GM12875 (cell line): Measurements from ENCODE around the gene SH2D2A.

Experiments
- H3K4me3 ChIP-seq: one replicate; pipeline ENCODE4 v1.5.1; 2011; ENCODE audit warnings: low read depth, low read length, control low read depth
- TF ChIP-seq, protein P1 (sequence below): IDR thresholded peaks from 2 replicates; pipeline ENCODE4 v1.5.1; 2011; ENCODE audit warnings: low read depth, mild to moderate bottlenecking, control low read depth, inconsistent platforms, low read length, moderate library complexity, borderline replicate concordance; ENCODE audit not compliant: insufficient read depth

Gene SH2D2A

DNA sequence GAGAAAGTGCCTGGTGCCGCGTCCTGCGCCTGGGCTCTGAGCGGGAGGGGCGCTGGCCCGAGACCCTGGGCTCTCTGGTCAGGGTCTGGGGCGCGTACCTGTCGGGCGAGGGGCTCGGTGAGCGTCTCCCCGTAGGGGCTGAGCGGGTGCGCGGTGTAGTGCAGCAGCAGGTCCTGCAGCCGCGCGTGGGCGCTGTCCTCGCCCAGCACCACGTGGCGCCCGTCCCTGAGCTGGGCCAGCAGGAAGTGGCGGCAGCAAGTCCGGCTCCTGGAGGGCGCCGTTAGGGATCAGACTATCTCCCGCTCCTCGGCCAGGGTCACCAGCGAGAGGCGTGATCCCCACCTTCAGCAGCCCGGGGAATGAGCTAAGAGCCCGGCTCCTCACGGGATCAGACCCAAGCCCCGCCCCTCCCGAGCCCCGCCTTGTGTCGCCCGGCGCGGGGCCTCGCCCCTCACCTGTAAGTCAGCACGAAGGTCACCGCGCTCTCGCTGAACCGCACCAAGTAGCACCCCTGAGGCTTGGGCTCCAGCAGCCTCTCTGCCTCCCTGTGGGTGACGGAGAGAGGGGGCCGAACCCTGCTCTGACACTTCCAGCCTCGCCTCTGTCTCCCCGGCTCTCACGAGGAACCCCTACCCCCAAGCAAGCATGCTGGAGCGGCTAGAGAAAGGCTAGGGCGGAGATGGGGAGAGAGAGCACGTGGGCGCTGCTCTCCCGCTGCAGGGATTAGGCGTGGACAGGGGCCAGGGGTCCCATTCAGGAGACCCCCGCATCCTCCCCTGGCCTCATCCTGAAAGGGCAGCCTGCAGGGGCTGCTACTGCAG lies 2.7 kb downstream of the SH2D2A start:
- TF ChIP-seq, protein P1, sequence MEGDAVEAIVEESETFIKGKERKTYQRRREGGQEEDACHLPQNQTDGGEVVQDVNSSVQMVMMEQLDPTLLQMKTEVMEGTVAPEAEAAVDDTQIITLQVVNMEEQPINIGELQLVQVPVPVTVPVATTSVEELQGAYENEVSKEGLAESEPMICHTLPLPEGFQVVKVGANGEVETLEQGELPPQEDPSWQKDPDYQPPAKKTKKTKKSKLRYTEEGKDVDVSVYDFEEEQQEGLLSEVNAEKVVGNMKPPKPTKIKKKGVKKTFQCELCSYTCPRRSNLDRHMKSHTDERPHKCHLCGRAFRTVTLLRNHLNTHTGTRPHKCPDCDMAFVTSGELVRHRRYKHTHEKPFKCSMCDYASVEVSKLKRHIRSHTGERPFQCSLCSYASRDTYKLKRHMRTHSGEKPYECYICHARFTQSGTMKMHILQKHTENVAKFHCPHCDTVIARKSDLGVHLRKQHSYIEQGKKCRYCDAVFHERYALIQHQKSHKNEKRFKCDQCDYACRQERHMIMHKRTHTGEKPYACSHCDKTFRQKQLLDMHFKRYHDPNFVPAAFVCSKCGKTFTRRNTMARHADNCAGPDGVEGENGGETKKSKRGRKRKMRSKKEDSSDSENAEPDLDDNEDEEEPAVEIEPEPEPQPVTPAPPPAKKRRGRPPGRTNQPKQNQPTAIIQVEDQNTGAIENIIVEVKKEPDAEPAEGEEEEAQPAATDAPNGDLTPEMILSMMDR: peak; percentile 77
- peak overlapping the region; percentile 43 for H3K4me3 ChIP-seq

DNA sequence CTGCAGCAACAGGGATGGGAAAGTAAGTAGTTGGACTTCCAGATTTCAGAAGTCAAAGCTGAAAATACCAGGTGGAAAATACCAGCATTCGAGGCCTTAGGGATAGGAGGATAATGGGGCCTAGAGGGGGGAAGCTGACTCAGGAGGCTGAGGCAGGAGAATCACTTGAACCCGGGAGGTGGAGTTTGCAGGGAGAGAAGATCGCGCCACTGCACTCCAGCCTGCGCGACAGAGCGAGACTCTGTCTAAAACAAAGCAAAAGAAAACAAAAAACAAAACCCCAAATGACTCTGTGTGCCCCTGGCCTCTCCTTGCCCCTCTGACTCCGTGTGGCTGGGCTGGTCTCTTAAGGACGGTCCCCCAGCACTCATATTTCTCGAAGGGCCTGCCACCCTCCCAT lies 3.4 kb downstream of the SH2D2A start:
- TF ChIP-seq, protein P1: no peak
- H3K4me3 ChIP-seq: no peak overlapping the region

DNA sequence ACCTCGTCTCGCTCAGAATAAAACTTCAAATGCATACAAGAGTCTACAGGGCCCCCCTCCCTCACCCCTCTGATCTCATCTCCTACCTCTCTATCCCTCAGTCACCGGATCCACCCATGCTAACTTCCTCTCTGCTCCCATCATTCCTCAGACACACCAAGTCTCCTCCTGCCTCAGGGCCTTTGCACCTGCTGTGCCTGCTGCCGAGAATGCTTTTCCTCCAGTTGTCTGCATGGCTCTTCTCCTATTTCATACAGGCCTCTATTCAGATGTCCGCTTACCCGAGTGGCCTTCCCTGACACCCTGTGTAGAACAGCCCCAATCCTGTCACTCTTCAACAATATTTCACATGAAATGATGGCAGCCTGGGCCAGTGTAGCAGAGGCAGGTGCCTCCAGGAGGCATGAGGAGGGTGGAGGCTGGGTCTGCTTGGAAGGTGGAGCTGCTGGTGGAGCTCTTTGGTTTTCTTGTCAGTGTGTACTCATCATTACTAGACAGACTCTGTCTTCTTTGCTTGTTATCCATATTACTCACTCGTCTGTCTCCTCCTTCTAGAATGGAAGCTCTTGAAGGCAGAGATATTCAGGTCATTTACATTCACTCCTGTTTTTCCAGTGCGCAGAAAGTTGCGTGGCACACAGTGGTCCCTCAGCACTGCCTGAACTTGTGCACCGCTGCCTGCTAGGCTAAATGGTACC lies 4.2 kb downstream of the SH2D2A start:
- TF ChIP-seq, protein P1: no peak
- H3K4me3 ChIP-seq: no peak overlapping the region

DNA sequence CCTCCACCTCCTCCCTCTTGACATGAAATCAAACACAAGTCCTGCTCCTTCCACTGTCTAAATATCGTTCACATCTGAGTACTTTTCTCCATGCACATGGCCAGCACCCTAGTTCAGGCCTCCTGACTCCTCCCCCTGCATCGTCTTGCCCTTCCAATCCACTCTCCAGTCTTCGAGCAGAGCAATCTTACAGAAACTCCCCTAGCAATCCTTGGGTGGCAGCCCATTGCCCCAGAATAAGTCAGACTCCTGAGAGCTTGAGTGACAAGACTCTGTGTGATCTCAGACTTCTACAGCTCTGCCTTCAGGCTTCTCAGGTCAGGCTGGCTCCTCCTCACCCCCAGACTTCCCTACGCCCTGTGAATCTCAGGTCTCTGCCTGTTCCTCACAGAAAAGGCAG lies 5.5 kb downstream of the SH2D2A start:
- TF ChIP-seq, protein P1: no peak

DNA sequence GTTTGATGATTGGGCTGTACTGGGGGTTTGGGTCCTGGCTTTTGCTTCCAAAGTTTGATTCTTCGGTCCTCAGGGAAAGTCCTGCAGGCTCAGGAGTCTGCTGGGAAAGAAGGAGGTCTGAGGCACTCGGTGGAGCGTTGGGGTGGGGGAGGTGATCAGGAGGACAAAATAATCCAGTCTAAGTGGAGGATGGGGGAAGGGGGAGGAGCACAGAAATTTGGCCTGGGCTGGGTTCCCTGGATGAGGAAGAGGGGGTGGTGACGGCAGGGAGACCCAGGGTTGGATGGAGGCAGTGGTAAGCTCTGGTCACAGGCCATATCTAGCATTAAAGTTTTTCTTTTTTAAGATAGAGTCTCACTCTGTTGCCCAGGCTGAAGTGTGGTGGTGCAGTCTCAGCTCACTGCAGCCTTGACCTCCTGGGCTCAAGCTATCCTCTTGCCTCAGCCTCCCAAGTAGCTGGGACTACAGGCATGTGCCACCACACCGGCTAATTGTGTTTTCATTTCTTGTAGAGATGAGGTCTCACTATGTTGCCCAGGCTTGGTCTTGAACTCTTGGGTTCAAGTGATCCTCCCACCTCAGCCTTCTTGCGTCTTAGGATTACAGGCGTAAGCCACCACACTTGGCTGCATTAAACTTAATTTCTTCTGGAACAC lies 6.8 kb downstream of the SH2D2A start:
- no peak overlapping the region for H3K4me3 ChIP-seq
- TF ChIP-seq, protein P1: no peak

More for the DNA sequence above, 5.5 kb downstream of the SH2D2A start:
- H3K4me3 ChIP-seq: no peak overlapping the region

DNA sequence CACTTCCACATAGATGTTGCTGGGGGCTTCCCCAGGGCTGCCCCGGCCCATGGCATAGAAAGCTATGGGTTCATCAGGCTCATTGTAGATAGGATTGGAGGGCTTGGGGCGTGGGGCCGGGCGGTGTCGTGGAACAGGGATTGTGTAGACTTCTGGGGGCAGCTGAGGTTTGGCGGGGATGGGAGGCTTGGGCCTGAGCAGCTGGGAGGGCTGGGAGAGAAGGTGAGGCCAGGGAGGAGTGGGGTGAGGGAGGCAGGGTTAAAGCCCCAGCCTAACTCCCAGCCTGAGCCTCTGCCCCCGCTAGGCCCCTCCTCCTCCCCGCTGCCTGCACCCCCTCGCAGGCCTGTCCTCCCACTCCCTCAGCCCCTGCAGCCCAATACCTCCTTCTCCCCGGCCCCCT lies 7.4 kb downstream of the SH2D2A start:
- no peak overlapping the region for H3K4me3 ChIP-seq
- TF ChIP-seq, protein P1: no peak
